LHCN-M2 (cell line): Measurements from ENCODE around the gene FOXI3. TPM values are rescaled to one million over a fixed set of nuclear protein-coding genes. Genes with fewer than 3 reads are reported as not detected.

Experiments used
- DNase-seq: peaks from one replicate; pipeline ENCODE4 v3.0.0-alpha.2; 2012; ENCODE audit warnings: low read depth
- polyA plus RNA-seq: library from polyadenylated mRNA; unstranded; fragments of >200 nt; gene quantifications from one replicate; pipeline ENCODE4 v1.2.1, GENCODE V29; 2012; ENCODE audit warnings: missing spikeins
- total RNA-seq: library from RNA; depleted of rRNA; stranded (reverse); fragments of >200 nt; gene quantifications from 2 replicates; pipeline ENCODE4 v1.2.3, GENCODE V29; 2014; rRNA removed

The FOXI3 gene
- total RNA-seq = not detected in 2 replicates
- polyA plus RNA-seq = not detected

GRCh38 chr2:88452565-88452905 lies at the start of gene FOXI3:
TSS of gene FOXI3 (minus strand) at chr2:88452693. CDS start at chr2:88452535, 158 bp downstream.
- DNase-seq = no peak

GRCh38 chr2:88500691-88501090 lies 48.2 kb upstream of the FOXI3 start:
- DNase-seq = no peak

GRCh38 chr2:88499204-88499603 lies 46.7 kb upstream of the FOXI3 start:
- DNase-seq = no peak

- DNase-seq = no peak
Observed at GRCh38 chr2:88493481-88493880, 41.0 kb upstream of the FOXI3 start.

GRCh38 chr2:88492002-88492401 lies 39.5 kb upstream of the FOXI3 start:
- no peak for DNase-seq

- no peak for DNase-seq
Observed at GRCh38 chr2:88489181-88489580, 36.7 kb upstream of the FOXI3 start.

GRCh38 chr2:88483200-88483599 lies 30.7 kb upstream of the FOXI3 start:
- DNase-seq = no peak

DNA sequence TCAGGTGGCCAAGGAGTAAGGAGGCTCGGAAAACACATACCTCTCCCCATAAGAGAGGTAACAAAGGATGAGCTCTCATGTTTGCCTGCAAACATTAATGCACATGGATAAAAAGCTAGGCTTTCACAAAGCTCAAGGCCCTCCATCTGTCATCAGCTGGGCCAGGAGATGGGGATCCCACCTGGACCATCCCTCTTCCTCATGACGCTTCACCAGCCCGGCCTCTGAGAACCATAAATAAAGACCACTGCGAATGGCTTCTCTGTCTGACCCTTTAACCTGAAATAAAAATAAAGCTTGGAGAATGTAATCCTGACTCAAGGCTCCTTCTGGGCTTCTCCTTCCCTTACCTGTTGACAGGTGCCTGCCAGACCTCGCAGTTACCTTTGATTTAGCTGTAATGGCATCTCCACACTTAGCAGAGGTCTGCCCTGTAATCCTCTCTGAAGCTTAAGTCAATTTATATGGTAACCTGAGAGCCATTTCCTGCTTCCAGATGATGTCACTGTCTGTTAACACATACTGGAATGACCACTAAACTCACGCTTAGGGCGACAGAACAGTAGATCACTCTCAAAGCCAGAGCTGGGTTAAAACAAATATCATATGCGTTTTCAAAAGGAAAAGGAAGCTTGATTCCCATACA lies 29.3 kb upstream of the FOXI3 start:
- peak; percentile 30 for DNase-seq

DNA sequence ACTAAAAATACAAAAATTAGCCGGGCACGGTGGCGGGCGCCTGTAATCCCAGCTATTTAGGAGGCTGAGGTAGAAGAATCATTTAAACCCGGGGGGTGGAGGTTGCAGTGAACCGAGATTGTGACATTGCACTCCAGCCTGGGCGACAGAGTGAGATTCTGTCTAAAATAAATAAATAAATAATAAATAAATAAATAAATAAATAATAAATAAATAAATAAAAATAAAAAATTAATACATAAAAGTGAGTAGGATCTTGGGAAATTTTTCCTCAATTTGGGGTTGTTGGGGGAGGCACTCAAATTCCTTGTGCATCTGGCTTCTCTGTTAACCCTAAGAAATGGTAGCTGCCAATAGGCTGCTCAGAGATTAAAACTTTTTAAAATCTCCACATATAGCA lies 20.3 kb upstream of the FOXI3 start:
- DNase-seq = no peak

DNA sequence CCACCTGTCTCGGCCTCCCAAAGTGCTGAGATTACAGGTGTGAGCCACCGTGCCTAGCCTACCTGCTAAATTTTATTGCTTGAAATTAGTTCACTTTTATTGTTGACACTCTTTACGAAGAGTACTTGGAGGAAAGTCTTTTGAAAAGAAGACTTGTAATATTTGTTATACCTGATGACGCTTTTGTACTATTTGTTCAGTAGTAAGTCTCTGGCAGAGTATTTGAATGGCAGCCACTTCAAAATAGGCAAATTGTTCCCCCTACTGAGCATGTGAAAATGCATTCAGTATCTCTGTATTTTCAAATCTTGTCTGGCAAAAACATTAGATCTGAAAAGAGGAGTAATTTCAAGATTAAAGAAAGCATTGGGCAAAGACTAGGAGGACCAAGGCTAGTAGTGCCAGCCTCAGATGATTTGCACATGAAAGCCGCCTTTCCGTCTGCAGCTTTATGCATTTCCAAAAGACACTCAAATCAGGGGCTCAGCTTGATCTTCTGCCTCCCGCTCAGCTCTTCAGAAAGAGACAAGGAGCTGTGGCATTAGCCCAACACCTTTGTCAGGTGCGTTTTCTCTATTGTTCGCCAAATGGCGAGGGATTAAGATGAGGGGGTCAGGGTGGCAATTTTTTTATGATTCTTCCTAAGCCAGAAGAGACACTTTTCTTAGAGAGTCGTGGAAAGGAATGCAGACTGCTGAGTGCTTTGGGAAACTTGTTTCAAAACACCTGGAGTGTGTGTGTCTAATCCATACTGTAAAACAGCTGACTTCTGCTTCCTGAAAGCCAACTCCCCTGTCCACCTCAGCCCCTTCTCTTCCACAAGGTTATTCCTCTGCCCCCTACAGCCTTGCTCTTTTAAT lies 18.8 kb upstream of the FOXI3 start:
- DNase-seq = no peak

DNA sequence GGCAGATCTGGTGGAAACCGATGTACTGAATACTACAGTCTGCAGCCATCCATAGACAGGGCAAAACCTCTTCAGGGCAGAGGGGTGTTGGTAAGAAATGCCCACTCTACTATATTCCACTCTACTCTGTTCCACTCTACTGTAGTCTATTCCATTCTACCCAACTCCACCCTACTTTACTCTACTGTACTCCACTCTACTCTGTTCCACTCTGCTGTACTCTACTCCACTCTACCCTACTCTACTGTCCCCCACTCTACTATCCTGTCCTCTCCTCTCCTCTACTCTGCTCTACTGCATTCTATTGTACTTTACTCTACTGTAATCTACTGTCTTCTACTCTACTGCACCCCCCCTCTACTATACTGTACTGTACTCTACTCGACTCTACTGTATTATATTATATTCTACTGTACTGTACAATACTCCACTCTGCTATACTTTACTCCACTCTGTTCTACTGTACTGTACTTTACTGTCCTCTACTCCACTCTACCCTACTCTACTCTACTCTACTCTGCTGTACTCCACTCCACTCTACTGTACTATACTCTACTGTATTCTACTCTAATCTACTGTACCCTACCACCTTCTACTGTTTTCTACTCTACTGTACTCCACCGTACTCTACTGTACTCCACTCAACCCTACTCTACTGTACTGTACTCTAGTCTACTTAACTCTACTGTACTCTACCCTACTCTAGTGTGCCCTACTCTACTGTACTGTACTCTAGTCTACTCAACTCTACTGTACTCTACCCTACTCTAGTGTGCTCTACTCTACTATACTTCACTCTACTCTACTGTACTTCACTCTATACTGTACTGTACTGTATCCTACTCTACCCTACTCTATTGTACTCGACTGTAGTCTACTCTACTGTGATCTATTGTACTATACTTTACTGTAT lies 17.0 kb upstream of the FOXI3 start:
- no peak for DNase-seq

- no peak for DNase-seq
Observed at GRCh38 chr2:88464153-88464552, 11.7 kb upstream of the FOXI3 start.

GRCh38 chr2:88458633-88459032 lies 6.1 kb upstream of the FOXI3 start:
- DNase-seq = no peak

GRCh38 chr2:88452980-88453582 lies 588 bp upstream of the FOXI3 start:
- no peak for DNase-seq

GRCh38 chr2:88451811-88452564 lies 505 bp downstream of the FOXI3 start:
- DNase-seq = no peak

GRCh38 chr2:88450925-88451810 lies 1.3 kb downstream of the FOXI3 start:
- no peak for DNase-seq

GRCh38 chr2:88450186-88450585 lies 2.3 kb downstream of the FOXI3 start:
- no peak for DNase-seq

- DNase-seq = no peak
Observed at GRCh38 chr2:88448248-88448647, 4.2 kb downstream of the FOXI3 start.

DNA sequence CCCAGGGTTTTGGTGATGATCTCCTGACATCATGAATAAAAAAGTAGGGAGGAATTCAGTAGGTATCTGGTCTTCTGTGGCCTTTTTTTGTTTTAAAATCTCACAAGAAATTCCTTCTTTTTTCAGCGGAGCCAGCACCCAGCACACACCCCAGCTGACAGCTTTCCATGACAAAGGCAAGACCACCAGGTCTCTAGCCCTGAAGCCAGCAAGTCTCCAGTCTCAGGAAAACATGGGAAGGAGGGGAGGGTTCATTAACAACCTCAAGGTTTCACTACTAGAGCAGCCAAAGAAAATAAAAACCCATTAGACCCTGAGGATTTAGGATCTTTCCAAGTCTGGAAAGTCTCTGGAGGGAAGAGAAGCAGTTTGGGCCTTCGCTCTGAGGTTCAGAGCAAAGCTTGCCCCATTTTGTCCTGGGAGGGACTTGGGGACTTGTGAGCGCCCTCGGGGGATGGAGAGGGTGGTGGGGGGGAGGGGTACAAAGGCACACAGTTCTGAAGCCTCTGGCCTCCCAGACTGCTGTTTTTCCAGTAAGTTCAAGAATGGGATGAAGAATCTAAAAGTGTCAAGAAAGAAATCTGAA lies 9.0 kb downstream of the FOXI3 start:
- no peak for DNase-seq
